Calu3 (cell line): Measurements from ENCODE around the gene OGDH. TPM values are rescaled to one million over a fixed set of nuclear protein-coding genes. Genes with fewer than 3 reads are reported as not detected.

Source experiments
- BruUV-seq: library from RNA; stranded (reverse); fragments of 400-500 nt; replicated peaks from 2 replicates; lab custom pipeline; 2021; lab: Mats Ljungman, UMichigan
- CTCF ChIA-PET: fragments of 300-600 bp; sonication (Branson Sonifier 250); formaldehyde crosslinking; loops from one replicate; lab custom pipeline; 2022; ENCODE audit warnings: antibody characterized with exemption; lab: Charles Lee
- DNase-seq: peaks from one replicate; pipeline ENCODE4 v3.0.0; 2022
- H3K27ac Mint-ChIP-seq: one replicate; pipeline ENCODE4 v1.8.0; 2022; ENCODE audit warnings: mixed read lengths; ENCODE audit not compliant: unreplicated experiment
- H3K27me3 Mint-ChIP-seq: one replicate; pipeline ENCODE4 v1.8.0; 2022; ENCODE audit warnings: mixed read lengths; ENCODE audit not compliant: unreplicated experiment
- H3K36me3 Mint-ChIP-seq: one replicate; pipeline ENCODE4 v1.8.0; 2022; ENCODE audit warnings: mild to moderate bottlenecking, moderate library complexity, mixed read lengths; ENCODE audit not compliant: insufficient read depth, unreplicated experiment
- H3K4me1 Mint-ChIP-seq: one replicate; pipeline ENCODE4 v1.8.0; 2022; ENCODE audit warnings: mild to moderate bottlenecking, low read depth, mixed read lengths; ENCODE audit not compliant: unreplicated experiment
- H3K4me3 Mint-ChIP-seq: one replicate; pipeline ENCODE4 v1.8.0; 2022; ENCODE audit warnings: mild to moderate bottlenecking, low read depth, moderate library complexity, mixed read lengths; ENCODE audit not compliant: unreplicated experiment
- H3K9me3 Mint-ChIP-seq: one replicate; pipeline ENCODE4 v1.8.0; 2022; ENCODE audit warnings: low read depth, mixed read lengths; ENCODE audit not compliant: unreplicated experiment
- CTCF ChIP-seq: fragments of 200-600 bp; IDR thresholded peaks from one replicate; pipeline ENCODE4 v1.8.0; 2022; ENCODE audit warnings: antibody characterized with exemption; ENCODE audit not compliant: unreplicated experiment
- intact Hi-C: fragments of 100-400 bp; cut with micrococcal nuclease; formaldehyde crosslinking; loops from one replicate; pipeline ENCODE4 v1.10.0; 2022; ENCODE audit not compliant: unreplicated experiment
- total RNA-seq: library from RNA; stranded (reverse); gene quantifications from 2 replicates; pipeline ENCODE4 v1.2.3, GENCODE V29; 2022

Gene OGDH
- total RNA-seq, 1 experiment from 2014 or later: 100 TPM

- Mint-ChIP-seq H3K36me3 (peaks cover 24% of the 10 kb centered on the region), H3K4me1 (no peaks in the 10 kb centered on the region), H3K27me3 (no peaks in the 10 kb centered on the region), H3K9me3 (no peaks in the 10 kb centered on the region), H3K4me3 (no peak overlapping the region), H3K27ac (no peak overlapping the region)
- intact Hi-C loops: no loop called here
- CTCF ChIA-PET: no interaction called here
- TF ChIP-seq CTCF: no peak
- no peak for DNase-seq
- BruUV-seq: no TSS peak
Measured at GRCh38 chr7:44646176-44646920, 39.9 kb downstream of the OGDH start.

- intact Hi-C loops: no loop called here
- H3K36me3 Mint-ChIP-seq: peaks cover 17% of the 10 kb centered on the region
- no peaks in the 10 kb centered on the region for H3K27me3 Mint-ChIP-seq
- CTCF ChIA-PET: no interaction called here
- no peak overlapping the region for H3K4me3 Mint-ChIP-seq
- H3K4me1 Mint-ChIP-seq: no peaks in the 10 kb centered on the region
- no peaks in the 10 kb centered on the region for H3K9me3 Mint-ChIP-seq
- no peak for TF ChIP-seq CTCF
- H3K27ac Mint-ChIP-seq: no peak overlapping the region
- BruUV-seq: no TSS peak
- DNase-seq: no peak
Measured at GRCh38 chr7:44646921-44647636, 40.7 kb downstream of the OGDH start.

- peaks cover 17% of the 10 kb centered on the region for H3K36me3 Mint-ChIP-seq
- no peaks in the 10 kb centered on the region for H3K27me3 Mint-ChIP-seq
- intact Hi-C loops: no loop called here
- no peak overlapping the region for H3K27ac Mint-ChIP-seq
- BruUV-seq: no TSS peak
- CTCF ChIA-PET: no interaction called here
- no peak for DNase-seq
- no peaks in the 10 kb centered on the region for H3K4me1 Mint-ChIP-seq
- no peaks in the 10 kb centered on the region for H3K9me3 Mint-ChIP-seq
- no peak for TF ChIP-seq CTCF
- H3K4me3 Mint-ChIP-seq: no peak overlapping the region
Measured at GRCh38 chr7:44647981-44648714, 41.7 kb downstream of the OGDH start.

- no peak for DNase-seq
- no peak for TF ChIP-seq CTCF
- Mint-ChIP-seq H3K27ac (no peak overlapping the region), H3K36me3 (peaks cover 17% of the 10 kb centered on the region), H3K4me3 (no peak overlapping the region), H3K9me3 (no peaks in the 10 kb centered on the region), H3K27me3 (no peaks in the 10 kb centered on the region), H3K4me1 (no peaks in the 10 kb centered on the region)
- CTCF ChIA-PET: no interaction called here
- BruUV-seq: no TSS peak
- intact Hi-C loops: no loop called here
Measured at GRCh38 chr7:44650242-44650641, 43.8 kb downstream of the OGDH start.
